Measurements from ENCODE around the gene PDIK1L.
A peak's percentile ranks its signal among the peaks of the same experiment; 100 is the strongest.

The PDIK1L gene

GRCh38 chr1:26111530-26112406, at the start of gene PDIK1L:
PDIK1L (plus strand) TSS chr1:26111824; CDS start chr1:26114309, 2,485 bp downstream.
- peak; percentile 94 for DNase-seq

GRCh38 chr1:26064553-26064952, 47.1 kb upstream of the PDIK1L start:
- no peak for DNase-seq

GRCh38 chr1:26066160-26066559, 45.5 kb upstream of the PDIK1L start:
- DNase-seq, result no peak

GRCh38 chr1:26066857-26067256, 44.8 kb upstream of the PDIK1L start:
- DNase-seq, result no peak

GRCh38 chr1:26067432-26067911, 44.2 kb upstream of the PDIK1L start, which contains the start of gene TRIM63:
TRIM63 (minus strand) TSS chr1:26067630; CDS start chr1:26067494, 136 bp downstream.
- DNase-seq, result no peak

- no peak for DNase-seq
Measured at GRCh38 chr1:26069941-26070295, 41.7 kb upstream of the PDIK1L start.

GRCh38 chr1:26070296-26070962, 41.2 kb upstream of the PDIK1L start:
- DNase-seq, result no peak

GRCh38 chr1:26070963-26071342, 40.7 kb upstream of the PDIK1L start:
- DNase-seq, result no peak

GRCh38 chr1:26072305-26072704, 39.3 kb upstream of the PDIK1L start:
- no peak for DNase-seq

- no peak for DNase-seq
Measured at GRCh38 chr1:26075421-26076144, 36.0 kb upstream of the PDIK1L start.

- DNase-seq, result no peak
Measured at GRCh38 chr1:26077524-26077923, 34.1 kb upstream of the PDIK1L start.

- no peak for DNase-seq
Measured at GRCh38 chr1:26078286-26079177, 33.1 kb upstream of the PDIK1L start.

- no peak for DNase-seq
Measured at GRCh38 chr1:26079178-26079563, 32.5 kb upstream of the PDIK1L start.

- DNase-seq, result no peak
Measured at GRCh38 chr1:26079960-26080814, 31.4 kb upstream of the PDIK1L start.

GRCh38 chr1:26081267-26082019, 30.2 kb upstream of the PDIK1L start:
- no peak for DNase-seq

GRCh38 chr1:26082020-26082350, 29.6 kb upstream of the PDIK1L start:
- DNase-seq, result no peak

GRCh38 chr1:26083208-26083607, 28.4 kb upstream of the PDIK1L start:
- no peak for DNase-seq

GRCh38 chr1:26084091-26084561, 27.5 kb upstream of the PDIK1L start:
- no peak for DNase-seq

- no peak for DNase-seq
Measured at GRCh38 chr1:26084844-26085243, 26.8 kb upstream of the PDIK1L start.

- DNase-seq, result no peak
Measured at GRCh38 chr1:26089125-26089524, 22.5 kb upstream of the PDIK1L start.

- DNase-seq, result no peak
Measured at GRCh38 chr1:26090893-26091292, 20.7 kb upstream of the PDIK1L start.

Data from activated naive CD4-positive, alpha-beta T cell treated with anti-CD3 and anti-CD28 coated beads, Interleukin-2, amount 50 U/mL, for 16 hours (primary cell).